Stomach (tissue), 4 donors: ENCODE data around the gene ZNF687.

ENCODE experiments used
- POLR2A ChIP-seq, 4 donors: fragments of 450-650 bp; IDR thresholded peaks; one replicate each; pipeline ENCODE4 v1.6.1; 2016; ENCODE audit warnings: antibody characterized with exemption in 4 of 4, control low read depth in 2 of 4, mild to moderate bottlenecking in 1 of 4, moderate library complexity in 1 of 4
- TF ChIP-seq, protein P1 (sequence below), 7 experiments: fragments of 450-650 bp in 4 of 7; fragments of 200-600 bp in 3 of 7; sonication (generic) in 3 of 7; IDR thresholded peaks; one replicate each; pipeline ENCODE4 v1.5.1; 2016 to 2019; ENCODE audit warnings: antibody characterized with exemption in 7 of 7, control low read depth in 2 of 7, mild to moderate bottlenecking in 1 of 7

GRCh38 chr1:151293093-151293492, 11.0 kb downstream of the ZNF687 start:
- TF ChIP-seq, protein P1, sequence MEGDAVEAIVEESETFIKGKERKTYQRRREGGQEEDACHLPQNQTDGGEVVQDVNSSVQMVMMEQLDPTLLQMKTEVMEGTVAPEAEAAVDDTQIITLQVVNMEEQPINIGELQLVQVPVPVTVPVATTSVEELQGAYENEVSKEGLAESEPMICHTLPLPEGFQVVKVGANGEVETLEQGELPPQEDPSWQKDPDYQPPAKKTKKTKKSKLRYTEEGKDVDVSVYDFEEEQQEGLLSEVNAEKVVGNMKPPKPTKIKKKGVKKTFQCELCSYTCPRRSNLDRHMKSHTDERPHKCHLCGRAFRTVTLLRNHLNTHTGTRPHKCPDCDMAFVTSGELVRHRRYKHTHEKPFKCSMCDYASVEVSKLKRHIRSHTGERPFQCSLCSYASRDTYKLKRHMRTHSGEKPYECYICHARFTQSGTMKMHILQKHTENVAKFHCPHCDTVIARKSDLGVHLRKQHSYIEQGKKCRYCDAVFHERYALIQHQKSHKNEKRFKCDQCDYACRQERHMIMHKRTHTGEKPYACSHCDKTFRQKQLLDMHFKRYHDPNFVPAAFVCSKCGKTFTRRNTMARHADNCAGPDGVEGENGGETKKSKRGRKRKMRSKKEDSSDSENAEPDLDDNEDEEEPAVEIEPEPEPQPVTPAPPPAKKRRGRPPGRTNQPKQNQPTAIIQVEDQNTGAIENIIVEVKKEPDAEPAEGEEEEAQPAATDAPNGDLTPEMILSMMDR (IDR thresholded peaks at IDR 0.05): no peak
- no peak for TF ChIP-seq POLR2A (IDR thresholded peaks at IDR 0.05)
